ENCODE results near the gene OR13G1.

DNA sequence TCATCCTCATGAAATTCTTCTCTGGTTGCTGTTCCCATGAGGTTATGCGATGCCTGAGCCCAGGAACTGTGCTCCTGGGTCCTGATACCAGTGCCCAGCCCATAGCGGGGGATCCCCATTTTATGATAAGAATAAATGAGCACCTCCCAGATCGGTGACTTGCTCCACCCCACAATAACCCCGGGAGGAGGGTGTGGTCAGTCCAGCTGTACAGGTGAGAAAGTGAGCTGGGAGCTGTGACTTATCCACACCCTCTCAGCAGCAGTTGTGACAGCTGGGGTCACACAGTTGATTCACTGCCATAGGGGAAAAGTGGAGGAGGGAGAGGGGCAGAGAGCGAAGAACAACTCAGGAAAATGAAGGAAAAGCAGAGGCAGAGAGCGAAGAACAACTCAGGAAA, 40.8 kb downstream of the OR13G1 start:
- TF ChIP-seq, protein P1, sequence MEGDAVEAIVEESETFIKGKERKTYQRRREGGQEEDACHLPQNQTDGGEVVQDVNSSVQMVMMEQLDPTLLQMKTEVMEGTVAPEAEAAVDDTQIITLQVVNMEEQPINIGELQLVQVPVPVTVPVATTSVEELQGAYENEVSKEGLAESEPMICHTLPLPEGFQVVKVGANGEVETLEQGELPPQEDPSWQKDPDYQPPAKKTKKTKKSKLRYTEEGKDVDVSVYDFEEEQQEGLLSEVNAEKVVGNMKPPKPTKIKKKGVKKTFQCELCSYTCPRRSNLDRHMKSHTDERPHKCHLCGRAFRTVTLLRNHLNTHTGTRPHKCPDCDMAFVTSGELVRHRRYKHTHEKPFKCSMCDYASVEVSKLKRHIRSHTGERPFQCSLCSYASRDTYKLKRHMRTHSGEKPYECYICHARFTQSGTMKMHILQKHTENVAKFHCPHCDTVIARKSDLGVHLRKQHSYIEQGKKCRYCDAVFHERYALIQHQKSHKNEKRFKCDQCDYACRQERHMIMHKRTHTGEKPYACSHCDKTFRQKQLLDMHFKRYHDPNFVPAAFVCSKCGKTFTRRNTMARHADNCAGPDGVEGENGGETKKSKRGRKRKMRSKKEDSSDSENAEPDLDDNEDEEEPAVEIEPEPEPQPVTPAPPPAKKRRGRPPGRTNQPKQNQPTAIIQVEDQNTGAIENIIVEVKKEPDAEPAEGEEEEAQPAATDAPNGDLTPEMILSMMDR (IDR thresholded peaks at IDR 0.05): no peak
- no peak for TF ChIP-seq POLR2A (IDR thresholded peaks at IDR 0.05)
